ENCODE results near the gene ACOT13. TPM values are rescaled to one million over a fixed set of nuclear protein-coding genes. Genes with fewer than 3 reads are reported as not detected.

ACOT13 gene
- polyA plus RNA-seq, 2 of the 4 experiments (the other 2 are of a cell fraction), result 22.9 to 87.7 TPM

- TF ChIP-seq EHF (CRISPR knock-in tag; IDR thresholded peaks at IDR 0.05) (no peak), EP300 (IDR thresholded peaks at IDR 0.05) (no peak), KDM5A (IDR thresholded peaks at IDR 0.05) (no peak)
Measured at GRCh38 chr6:24742216-24742738, 75.4 kb downstream of the ACOT13 start (continued).

DNA sequence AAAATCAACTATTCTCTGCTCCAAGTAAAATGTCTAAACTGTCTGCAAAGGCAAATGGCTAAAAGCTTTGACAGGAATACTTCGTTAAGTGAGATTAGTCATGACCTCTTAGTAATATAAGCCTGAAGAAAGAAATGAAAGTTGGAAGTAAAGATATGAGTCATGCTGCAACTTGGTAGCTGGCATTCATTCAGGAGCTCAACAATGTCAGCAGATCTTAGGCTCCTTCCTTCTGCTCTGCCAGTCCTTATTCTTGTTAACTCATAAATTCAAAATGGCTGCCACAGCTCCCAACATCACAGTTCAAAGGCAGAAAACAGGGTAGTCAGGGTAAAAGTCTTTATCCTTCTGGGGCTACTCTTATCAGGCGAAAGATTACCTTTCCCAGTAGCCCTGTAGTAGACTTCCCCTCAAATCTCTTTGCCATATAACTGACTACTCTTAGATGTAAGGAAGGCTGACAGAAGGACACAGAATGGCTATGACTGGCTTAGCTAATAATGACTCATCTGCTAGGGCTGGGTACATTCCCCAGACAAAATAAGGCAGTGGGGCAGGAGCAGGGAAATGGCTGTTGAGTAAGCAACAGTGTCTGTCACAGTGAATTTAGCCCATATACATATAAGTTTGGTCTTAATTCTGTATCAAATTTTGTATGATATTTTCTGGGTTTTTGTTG, 76.5 kb downstream of the ACOT13 start:
- H3K27ac ChIP-seq, result peak overlapping the region; percentile 78 to 83
- ChIA-PET CTCF (interaction anchor here (1.5 kb wide), 1 partner anchor 24 kb away, joined by 6 read pairs; no protein-coding TSS in a partner anchor), POLR2A (interaction anchor here (0.7 to 2.0 kb wide), 3 partner anchors 22 to 34 kb away, joined by 3 to 30 read pairs (median 12); partner anchors contain the start of gene C6orf62)
- no peak overlapping the region for H3K4me3 ChIP-seq
- FAIRE-seq, result no peak
- ATAC-seq, result peak; percentile 97 to 98
- DNase-seq (ENCODE audit: low read depth in 1 of 2, low spot score in 1 of 2), result peak; percentile 80 to 82
- no peaks in the 10 kb centered on the region for H3K9me3 ChIP-seq
- H3K4me1 ChIP-seq, result peaks cover 19% of the 10 kb centered on the region
- 8% methylated on average over 2 of the region's 2 CpGs for WGBS (ENCODE audit: missing lambda C conversion rate)
- no peak for TF ChIP-seq HEYL (CRISPR knock-in tag; IDR thresholded peaks at IDR 0.05)
- TF ChIP-seq, protein P1, sequence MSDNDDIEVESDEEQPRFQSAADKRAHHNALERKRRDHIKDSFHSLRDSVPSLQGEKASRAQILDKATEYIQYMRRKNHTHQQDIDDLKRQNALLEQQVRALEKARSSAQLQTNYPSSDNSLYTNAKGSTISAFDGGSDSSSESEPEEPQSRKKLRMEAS (IDR thresholded peaks at IDR 0.05), result peak; percentile 31; the same call in 1 of the 2 replicates
- peak; percentile 43; the same call in 1 of the 2 replicates for TF ChIP-seq JUNB (IDR thresholded peaks at IDR 0.05)
- peak; percentile 33 for TF ChIP-seq MAFK (IDR thresholded peaks at IDR 0.05; ENCODE audit: partially characterized antibody)
- no peak for TF ChIP-seq SMC3 (IDR thresholded peaks at IDR 0.05)
- TF ChIP-seq TP53 (CRISPR knock-in tag; IDR thresholded peaks at IDR 0.05), result no peak
- TF ChIP-seq SREBF2 (IDR thresholded peaks at IDR 0.05), result no peak
- peak; percentile 34 for TF ChIP-seq FOSL2 (IDR thresholded peaks at IDR 0.05)
- peak; percentile 90 for TF ChIP-seq FOSL2 (CRISPR knock-in tag; IDR thresholded peaks at IDR 0.05)
- H3K4me2 ChIP-seq, result peak overlapping the region; percentile 72

DNA sequence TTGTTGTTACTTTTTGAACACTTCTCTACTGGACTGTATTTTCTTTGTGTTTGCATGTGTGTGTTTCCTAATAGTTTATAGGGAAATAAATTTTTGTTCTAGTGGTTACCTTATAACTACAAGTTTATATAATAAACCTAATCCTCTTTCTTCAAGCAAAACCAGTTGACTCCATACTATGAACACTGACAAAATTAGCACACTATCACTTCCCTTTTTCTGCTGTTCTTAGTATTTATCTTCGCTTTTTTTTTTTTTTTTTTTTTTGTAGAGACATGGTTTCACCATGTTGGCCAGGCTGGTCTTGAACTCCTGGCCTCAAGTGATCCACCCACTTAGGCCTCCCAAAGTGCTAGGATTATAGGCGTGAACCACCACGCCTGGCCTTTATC, 77.1 kb downstream of the ACOT13 start:
- TF ChIP-seq, protein P2, sequence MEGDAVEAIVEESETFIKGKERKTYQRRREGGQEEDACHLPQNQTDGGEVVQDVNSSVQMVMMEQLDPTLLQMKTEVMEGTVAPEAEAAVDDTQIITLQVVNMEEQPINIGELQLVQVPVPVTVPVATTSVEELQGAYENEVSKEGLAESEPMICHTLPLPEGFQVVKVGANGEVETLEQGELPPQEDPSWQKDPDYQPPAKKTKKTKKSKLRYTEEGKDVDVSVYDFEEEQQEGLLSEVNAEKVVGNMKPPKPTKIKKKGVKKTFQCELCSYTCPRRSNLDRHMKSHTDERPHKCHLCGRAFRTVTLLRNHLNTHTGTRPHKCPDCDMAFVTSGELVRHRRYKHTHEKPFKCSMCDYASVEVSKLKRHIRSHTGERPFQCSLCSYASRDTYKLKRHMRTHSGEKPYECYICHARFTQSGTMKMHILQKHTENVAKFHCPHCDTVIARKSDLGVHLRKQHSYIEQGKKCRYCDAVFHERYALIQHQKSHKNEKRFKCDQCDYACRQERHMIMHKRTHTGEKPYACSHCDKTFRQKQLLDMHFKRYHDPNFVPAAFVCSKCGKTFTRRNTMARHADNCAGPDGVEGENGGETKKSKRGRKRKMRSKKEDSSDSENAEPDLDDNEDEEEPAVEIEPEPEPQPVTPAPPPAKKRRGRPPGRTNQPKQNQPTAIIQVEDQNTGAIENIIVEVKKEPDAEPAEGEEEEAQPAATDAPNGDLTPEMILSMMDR (IDR thresholded peaks at IDR 0.05), result no peak
- no peak for TF ChIP-seq RAD21 (conservative IDR thresholded peaks at IDR 0.05 in 1 of 2, IDR thresholded peaks at IDR 0.05 in 1 of 2)
- TF ChIP-seq MYC (IDR thresholded peaks at IDR 0.05; ENCODE audit: borderline replicate concordance, low read length), result no peak
- TF ChIP-seq CBX2 (IDR thresholded peaks at IDR 0.05; ENCODE audit: borderline replicate concordance, low read depth), result no peak
- TF ChIP-seq CHD4 (IDR thresholded peaks at IDR 0.05; ENCODE audit: borderline replicate concordance), result no peak
- no peak for TF ChIP-seq EHMT2 (IDR thresholded peaks at IDR 0.05; ENCODE audit: low read depth)
- TF ChIP-seq POLR2A (IDR thresholded peaks at IDR 0.05; ENCODE audit: low read length), result no peak
- TF ChIP-seq, protein P1 (IDR thresholded peaks at IDR 0.05), result no peak
- no peak for TF ChIP-seq CEBPB (IDR thresholded peaks at IDR 0.05)
- TF ChIP-seq ESRRA (IDR thresholded peaks at IDR 0.05; ENCODE audit: borderline replicate concordance, low read length), result no peak
- no peak for TF ChIP-seq NR3C1 (IDR thresholded peaks at IDR 0.05)
- ChIA-PET CTCF (no interaction called here), POLR2A (interaction anchor here (1.9 to 2.0 kb wide), 2 partner anchors 22 to 25 kb away, joined by 12 to 30 read pairs; partner anchors contain the start of gene C6orf62)
- FAIRE-seq (no peak), DNase-seq (ENCODE audit: low read depth in 1 of 2, low spot score in 1 of 2) (no peak), ATAC-seq (no peak)
- peak overlapping the region; percentile 72 for H3K4me2 ChIP-seq
- WGBS (ENCODE audit: missing lambda C conversion rate), result 99% methylated on average over 3 of the region's 3 CpGs
- no peaks in the 10 kb centered on the region for H3K9me3 ChIP-seq
- H3K4me1 ChIP-seq, result peaks cover 19% of the 10 kb centered on the region
- H3K4me3 ChIP-seq, result no peak overlapping the region
- peak overlapping the region; percentile 78 to 83 for H3K27ac ChIP-seq

Measured in A549 (cell line).